Epithelial cell of prostate (primary cell): ENCODE measurements around the gene HEATR9.

Experiments
- DNase-seq: peaks from one replicate; pipeline ENCODE4 v3.0.0-alpha.2; 2011; ENCODE audit warnings: low read depth, low spot score
- H3K27ac ChIP-seq: fragments of 450-650 bp; 2 replicates; pipeline ENCODE4 v1.5.1; 2017; ENCODE audit warnings: mild to moderate bottlenecking

The HEATR9 gene

DNA sequence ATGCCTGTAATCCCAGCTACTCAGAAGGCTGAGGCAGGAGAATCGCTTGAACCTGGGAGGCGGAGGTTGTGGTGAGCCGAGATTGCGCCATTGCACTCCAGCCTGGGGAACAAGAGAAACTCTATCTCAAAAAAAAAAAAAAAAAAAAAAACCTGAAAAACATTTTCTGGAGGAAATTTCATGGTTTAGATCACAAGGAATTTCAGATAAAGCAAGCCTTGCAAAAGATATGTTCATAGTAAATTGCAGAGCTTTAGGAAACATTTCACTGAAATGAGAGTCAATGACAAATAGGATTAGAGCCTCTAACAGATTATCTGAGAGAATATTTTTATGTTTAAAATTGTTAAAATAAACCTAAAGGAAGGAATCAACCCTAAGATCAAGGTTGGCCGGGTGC is 56.2 kb downstream of the HEATR9 start:
- H3K27ac ChIP-seq = no peak overlapping the region
- DNase-seq = no peak

DNA sequence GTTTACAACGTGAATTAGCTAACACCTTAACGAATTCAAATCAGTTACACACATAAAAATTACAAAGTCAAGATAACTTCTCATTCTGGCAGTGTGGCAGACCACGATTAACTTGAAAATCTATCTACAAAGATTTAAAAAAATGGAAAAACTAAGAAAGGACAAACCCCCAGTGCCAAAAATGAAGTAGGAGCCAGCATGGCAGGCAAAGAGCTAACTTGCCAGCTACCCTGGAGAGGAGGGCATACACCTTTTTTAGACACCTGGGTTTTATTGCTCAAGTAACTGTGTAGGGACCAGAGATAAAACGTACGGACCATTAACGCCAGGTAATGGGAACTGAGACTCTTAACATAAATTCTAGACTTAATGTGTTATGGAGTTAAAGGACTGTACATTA is 56.9 kb downstream of the HEATR9 start:
- no peak for DNase-seq

DNA sequence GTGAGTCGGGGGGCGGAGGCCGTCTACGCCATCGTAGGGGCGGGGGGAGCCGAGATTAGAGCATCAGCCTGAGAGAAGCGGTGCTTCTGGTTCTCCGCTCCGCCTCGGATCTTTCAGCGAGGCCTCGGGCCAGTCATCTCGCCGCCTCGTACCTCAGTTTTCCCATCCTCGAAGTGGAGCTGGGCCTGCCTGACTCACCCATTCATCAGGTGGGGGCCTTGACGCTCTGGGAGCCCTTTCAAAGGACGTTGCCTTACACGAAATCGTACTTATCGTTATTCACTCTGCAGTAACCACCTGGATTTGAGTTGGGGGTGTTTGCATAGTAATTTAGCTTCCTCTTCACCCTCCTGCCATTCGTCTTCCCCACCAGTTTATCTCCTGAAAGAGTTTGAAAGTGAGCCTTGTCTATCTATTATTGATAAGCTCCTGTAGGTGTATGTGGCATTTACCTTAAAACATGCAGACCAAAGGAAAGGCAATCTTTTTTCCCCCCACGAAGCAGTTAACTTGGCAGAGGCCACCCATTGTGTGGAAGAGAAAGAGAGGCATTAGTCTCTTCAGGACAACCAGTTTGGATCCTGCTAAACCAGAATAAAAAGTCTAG is 58.7 kb downstream of the HEATR9 start:
- no peak for DNase-seq
- H3K27ac ChIP-seq = peak overlapping the region; percentile 90

More for the DNA sequence above, 56.9 kb downstream of the HEATR9 start:
- no peak overlapping the region for H3K27ac ChIP-seq

GRCh38 chr17:35808962-35809854 is 59.5 kb downstream of the HEATR9 start, which contains the start of gene TAF15:
TSS of gene TAF15 (plus strand) at chr17:35809484. CDS start at chr17:35809570, 86 bp downstream.
- peak; percentile 94 for DNase-seq
- peak within 1 kb of the TSS; percentile 90 for H3K27ac ChIP-seq

DNA sequence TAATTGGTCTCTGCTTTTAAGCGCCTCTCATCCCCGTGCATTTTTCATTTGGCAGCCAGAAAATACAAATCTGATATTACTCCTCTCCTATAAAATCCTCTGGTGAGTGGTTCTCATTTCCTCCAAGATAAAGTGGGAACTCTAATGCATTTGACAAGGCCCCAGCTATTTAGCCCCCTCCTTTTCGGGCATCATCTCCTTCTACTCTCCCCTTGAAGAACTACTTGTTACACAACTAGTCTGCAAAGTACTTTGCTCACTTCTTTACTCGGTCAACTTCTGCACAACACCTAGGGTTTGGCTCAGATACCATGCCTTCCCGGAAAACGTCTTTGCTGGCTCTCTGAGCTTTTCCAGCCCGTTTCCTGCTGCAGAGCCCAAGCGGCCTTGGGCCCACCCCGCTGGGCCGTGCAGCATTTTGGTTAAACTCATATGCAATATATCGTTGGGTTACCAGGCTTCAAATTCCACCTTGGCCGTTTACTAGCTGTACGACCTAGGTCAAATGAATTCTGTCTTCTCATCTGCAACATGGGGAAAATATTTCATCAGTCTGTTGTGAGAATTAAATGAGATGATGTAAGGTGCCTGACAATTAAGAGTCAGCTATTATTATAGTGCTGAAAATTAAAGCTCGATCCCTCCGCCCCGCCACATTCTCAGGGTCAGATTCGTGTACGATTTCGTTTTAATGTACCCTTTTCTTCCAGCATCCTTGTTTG is 60.3 kb downstream of the HEATR9 start:
- peak overlapping the region; percentile 90 for H3K27ac ChIP-seq
- DNase-seq = no peak

GRCh38 chr17:35807371-35808144 is 61.1 kb downstream of the HEATR9 start:
- no peak for DNase-seq
- H3K27ac ChIP-seq = peak overlapping the region; percentile 90
